Measurements from ENCODE around the gene LRRC1. TPM values are rescaled to one million over a fixed set of nuclear protein-coding genes. Genes with fewer than 3 reads are reported as not detected.

LRRC1 gene
- total and polyA plus RNA-seq, 2 of the 8 experiments (the other 6 are each of a cell fraction or from before 2014, with no cell fraction given): 6.7 to 15.9 TPM

DNA sequence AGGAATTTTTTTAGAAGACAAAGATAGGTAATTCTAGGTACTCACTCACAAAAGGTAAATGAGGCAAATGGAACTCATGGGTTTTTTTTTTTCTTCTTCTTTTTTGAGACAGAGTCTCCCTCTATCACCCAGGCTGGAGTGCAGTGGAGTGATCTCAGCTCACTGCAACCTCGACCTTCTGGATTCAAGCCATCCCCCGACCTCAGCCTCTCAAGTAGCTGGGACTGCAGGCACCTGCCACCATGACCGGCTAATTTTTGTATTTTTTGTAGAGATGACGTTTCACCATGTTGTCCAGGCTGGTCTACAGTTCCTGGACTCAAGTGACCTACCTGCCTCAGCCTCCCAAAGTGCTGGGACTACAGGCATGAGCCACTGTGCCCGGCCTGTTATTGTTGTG is 126.1 kb downstream of the LRRC1 start:
- Histone ChIP-seq H3K4me3 (ENCODE audit: extremely low read depth in 1 of 4, insufficient read depth in 2 of 4, low read depth in 3 of 4, low read length in 4 of 4) (no peak overlapping the region), H2BK120ac (replicated peaks; ENCODE audit: low read depth, low read length) (no peak overlapping the region), H3K23ac (ENCODE audit: insufficient read length) (no peak overlapping the region), H3K23me2 (ENCODE audit: low read depth, low read length) (no peaks in the 10 kb centered on the region), H3K14ac (ENCODE audit: insufficient read length) (no peak overlapping the region), H2BK5ac (ENCODE audit: low read depth, low read length) (no peak overlapping the region), H4K5ac (ENCODE audit: insufficient read length, low read depth, low read length) (no peak overlapping the region), H3K27ac (ENCODE audit: low read depth, low read length) (no peak overlapping the region), H2AFZ (ENCODE audit: low read length) (no peak overlapping the region), H3K4ac (replicated peaks; ENCODE audit: insufficient read length, low read depth, low read length) (no peak overlapping the region), H3K79me2 (ENCODE audit: control insufficient read depth in 1 of 2, insufficient read depth in 2 of 2, low read length in 2 of 2) (no peaks in the 10 kb centered on the region), H2BK12ac (ENCODE audit: low read depth, low read length) (no peak overlapping the region), H2BK15ac (ENCODE audit: low read length) (no peak overlapping the region), H2BK20ac (ENCODE audit: low read length) (no peak overlapping the region), H4K8ac (ENCODE audit: extremely low read depth, insufficient read depth, low read length) (no peak overlapping the region), H3K18ac (ENCODE audit: extremely low read depth, low read length) (no peak overlapping the region), H4K91ac (replicated peaks; ENCODE audit: insufficient read length, low read length) (no peak overlapping the region), H3K56ac (replicated peaks; ENCODE audit: insufficient read length, low read depth, low read length) (no peak overlapping the region), H3K79me1 (ENCODE audit: low read depth, low read length) (no peaks in the 10 kb centered on the region), H3K9me3 (ENCODE audit: insufficient read depth in 2 of 2, low read depth in 1 of 2, low read length in 1 of 2) (no peaks in the 10 kb centered on the region), H3K27me3 (replicated peaks in 1 of 4; ENCODE audit: control insufficient read depth in 3 of 4, extremely low read depth in 1 of 4, insufficient read depth in 3 of 4, low read length in 3 of 4) (no peaks in the 10 kb centered on the region), H4K20me1 (replicated peaks in 1 of 2; ENCODE audit: control insufficient read depth in 1 of 2, insufficient read depth in 2 of 2, low read length in 2 of 2) (no peaks in the 10 kb centered on the region), H3K36me3 (ENCODE audit: control insufficient read depth in 2 of 4, insufficient read depth in 4 of 4, low read length in 3 of 4) (no peaks in the 10 kb centered on the region), H2AK5ac (ENCODE audit: low read depth, low read length) (no peak overlapping the region), H3K4me1 (replicated peaks in 1 of 4; ENCODE audit: control insufficient read depth in 3 of 4, insufficient read depth in 4 of 4, low read length in 3 of 4) (peaks cover 0 to 8% (median 2%) of the 10 kb centered on the region in 4 experiments; a peak in 3 of 7 replicates), H3K4me2 (ENCODE audit: insufficient read depth in 1 of 2, low read depth in 2 of 2, low read length in 2 of 2) (no peak overlapping the region), H3K9ac (replicated peaks in 1 of 4; ENCODE audit: extremely low read depth in 1 of 4, low read depth in 3 of 4, low read length in 3 of 4) (no peak overlapping the region)
- TF ChIP-seq SP1 (IDR thresholded peaks at IDR 0.05; ENCODE audit: low read depth, low read length) (no peak), POU5F1 (IDR thresholded peaks at IDR 0.05; ENCODE audit: low read depth, low read length) (no peak), CHD1 (IDR thresholded peaks at IDR 0.05; ENCODE audit: low read depth, low read length) (no peak), HDAC2 (IDR thresholded peaks at IDR 0.05; ENCODE audit: borderline replicate concordance in 1 of 2, low read depth in 2 of 2, low read length in 2 of 2) (no peak), SUZ12 (IDR thresholded peaks at IDR 0.05; ENCODE audit: low read length) (no peak), MAFK (IDR thresholded peaks at IDR 0.05; ENCODE audit: low read depth, low read length) (no peak)
- CTCF ChIA-PET (ENCODE audit: partially characterized antibody): interaction anchor here (0.6 to 2.2 kb wide), 4 partner anchors 9 to 201 kb away, joined by 3 to 5 read pairs (median 4); no protein-coding TSS in a partner anchor
- WGBS, 2 experiments (ENCODE audit: extremely low coverage in 1 of 2, insufficient coverage in 1 of 2, insufficient read length in 1 of 2, insufficient replicate concordance in 2 of 2, low coverage in 1 of 2, low lambda C conversion rate in 2 of 2, missing lambda C conversion rate in 1 of 2): 84% methylated on average over 5 of the region's 5 CpGs; no CpG with 5 or more reads in 1 of the 2 experiments
- no peak for DNase-seq (ENCODE audit: low read depth in 1 of 2, low spot score in 2 of 2)
- POLR2A ChIA-PET (ENCODE audit: partially characterized antibody): no interaction called here
- no peak for FAIRE-seq
